HepG2 (cell line): ENCODE data around the gene P2RY8. TPM values are rescaled to one million over a fixed set of nuclear protein-coding genes. Genes with fewer than 3 reads are reported as not detected.

Source experiments
- ARHGAP35 ChIP-seq: sonication (generic); formaldehyde crosslinking; IDR thresholded peaks from 2 replicates; pipeline ENCODE4 v1.9.0; 2022; ENCODE audit warnings: mild to moderate bottlenecking, inconsistent platforms, moderate library complexity, missing genetic modification reagents, borderline replicate concordance
- HMGA1 ChIP-seq: sonication (generic); formaldehyde crosslinking; conservative IDR thresholded peaks from 2 replicates; pipeline ENCODE4 v1.4.0; 2020; ENCODE audit warnings: missing genetic modification reagents
- IKZF1 ChIP-seq: fragments of 450-650 bp; IDR thresholded peaks from 2 replicates; pipeline ENCODE4 v1.7.1; 2016
- KMT2A ChIP-seq: sonication (generic); formaldehyde crosslinking; IDR thresholded peaks from 2 replicates; pipeline ENCODE4 v1.4.0; 2020; ENCODE audit warnings: missing genetic modification reagents
- NFKBIZ ChIP-seq: IDR thresholded peaks from 2 replicates; pipeline ENCODE4 v1.6.1; 2018; ENCODE audit warnings: missing genetic modification reagents, missing compliant biosample characterization
- NFYB ChIP-seq: sonication (generic); formaldehyde crosslinking; IDR thresholded peaks from 2 replicates; pipeline ENCODE4 v1.4.0; 2020; ENCODE audit warnings: missing genetic modification reagents
- NR2F6 ChIP-seq, 2 experiments: IDR thresholded peaks; 2 replicates each; pipeline ENCODE4 v1.6.1; 2016; ENCODE audit warnings: antibody characterized with exemption in 1 of 2, mild to moderate bottlenecking in 1 of 2
- PHF21A ChIP-seq: sonication (generic); formaldehyde crosslinking; IDR thresholded peaks from 2 replicates; pipeline ENCODE4 v1.5.0; 2020; ENCODE audit warnings: mild to moderate bottlenecking, missing genetic modification reagents
- SALL2 ChIP-seq: sonication (generic); formaldehyde crosslinking; IDR thresholded peaks from 2 replicates; pipeline ENCODE4 v1.8.1; 2023; ENCODE audit warnings: mild to moderate bottlenecking, missing genetic modification reagents, inconsistent platforms
- ZBTB7A ChIP-seq: sonication (generic); formaldehyde crosslinking; IDR thresholded peaks from 2 replicates; pipeline ENCODE4 v1.8.0; 2022; ENCODE audit warnings: mild to moderate bottlenecking, missing genetic modification reagents
- ZKSCAN8 ChIP-seq: IDR thresholded peaks from 2 replicates; pipeline ENCODE4 v1.6.1; 2016; ENCODE audit warnings: borderline replicate concordance, missing genetic modification reagents, missing compliant biosample characterization
- ZNF350 ChIP-seq: sonication (generic); formaldehyde crosslinking; IDR thresholded peaks from 2 replicates; pipeline ENCODE4 v1.4.0; 2020; ENCODE audit warnings: mild to moderate bottlenecking, low read depth, missing genetic modification reagents, borderline replicate concordance
- ZNF644 ChIP-seq: IDR thresholded peaks from 2 replicates; pipeline ENCODE4 v1.6.1; 2016; ENCODE audit warnings: low read depth
- polyA plus RNA-seq, 8 experiments: library from polyadenylated mRNA; depleted of rRNA in 3 of 8; stranded (reverse) in 7 of 8; unstranded in 1 of 8; fragments of >200 nt; fragmentation: Illumina TruSeq in 4 of 8; extraction: Trizol in 4 of 8; gene quantifications; 2 replicates each; pipeline versions ENCODE4 v1.2.1 to v1.2.3, GENCODE V29; 2011 to 2016; ENCODE audit warnings: low read depth in 4 of 8, missing spikeins in 1 of 8, mixed read lengths in 1 of 8; ENCODE audit not compliant: insufficient read depth in 1 of 8
- total RNA-seq, 5 experiments: library from RNA; depleted of rRNA; stranded (reverse); fragments of >200 nt; fragmentation: Illumina TruSeq; extraction: Trizol; gene quantifications; 2 replicates each; pipeline ENCODE4 v1.2.3, GENCODE V29; 2016; ENCODE audit warnings: low read depth in 1 of 5
- TF ChIP-seq, protein P1 (sequence below), 2 experiments: sonication (generic) in 1 of 2; formaldehyde crosslinking in 1 of 2; IDR thresholded peaks; 2 replicates each; pipeline versions ENCODE4 v1.4.0 to v1.6.1; 2016 to 2020; ENCODE audit warnings: borderline replicate concordance in 1 of 2, low read depth in 1 of 2, mild to moderate bottlenecking in 1 of 2, missing genetic modification reagents in 1 of 2
- TF ChIP-seq, protein P2 (sequence below): sonication (generic); formaldehyde crosslinking; IDR thresholded peaks from 2 replicates; pipeline ENCODE4 v1.4.0; 2020; ENCODE audit warnings: missing genetic modification reagents
- TF ChIP-seq, protein P3 (sequence below): sonication (generic); formaldehyde crosslinking; IDR thresholded peaks from 2 replicates; pipeline ENCODE4 v1.4.0; 2020; ENCODE audit warnings: low read depth, mild to moderate bottlenecking, missing genetic modification reagents
- TF ChIP-seq, protein P4 (sequence below): sonication (generic); formaldehyde crosslinking; IDR thresholded peaks from 2 replicates; pipeline ENCODE4 v1.5.0; 2020; ENCODE audit warnings: mild to moderate bottlenecking, missing genetic modification reagents, borderline replicate concordance

P2RY8 gene
- total and polyA plus RNA-seq, 2 of the 13 experiments (the other 11 are each of a cell fraction or from before 2014, with no cell fraction given): 1.0 to 1.3 TPM

DNA sequence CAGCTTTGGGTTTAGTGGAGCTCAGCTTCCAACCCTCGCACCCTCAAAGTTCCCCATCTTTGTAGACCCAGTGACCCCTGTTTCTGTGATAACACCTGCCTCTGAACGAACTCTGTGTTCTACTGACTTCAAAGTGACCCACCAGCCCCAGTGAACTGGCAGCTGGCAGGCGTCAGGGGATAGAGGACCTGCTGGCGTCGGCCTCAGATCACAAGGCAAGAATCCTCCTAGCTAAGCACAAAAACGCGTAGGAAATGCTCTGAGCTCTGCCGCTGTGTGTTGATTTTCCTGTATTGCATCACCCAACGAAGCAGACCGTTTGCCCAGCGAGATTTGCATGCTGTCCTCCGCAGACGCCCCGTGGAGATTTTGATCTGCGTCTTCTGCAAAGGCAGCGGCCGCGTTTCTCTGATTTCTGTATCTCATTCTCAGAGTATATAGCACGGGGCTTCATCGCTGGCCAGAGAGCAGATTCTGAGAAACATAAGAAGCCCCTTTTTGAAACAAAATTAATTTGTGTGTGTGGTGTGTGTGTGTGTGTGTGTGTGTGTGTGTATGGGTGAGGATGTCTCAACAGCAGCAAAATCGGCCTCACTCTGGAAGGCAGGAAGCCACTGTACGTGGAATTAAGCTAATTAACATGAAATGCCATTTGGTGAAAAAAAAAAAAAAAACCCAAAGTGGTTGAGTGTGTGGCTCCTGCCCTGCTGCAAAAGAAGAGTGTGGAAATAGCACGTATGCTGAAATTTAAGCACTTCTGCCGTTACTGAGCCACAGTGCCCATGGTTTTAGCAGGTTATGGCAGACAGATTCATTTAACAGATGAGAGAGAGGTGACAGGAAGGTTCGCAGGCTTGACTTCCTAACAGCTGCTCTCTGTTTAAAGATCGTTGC is 55.1 kb downstream of the P2RY8 start (continued):
- peak; percentile 54 for TF ChIP-seq NR2F6 (IDR thresholded peaks at IDR 0.05)
- peak; percentile 63 for TF ChIP-seq NR2F6 (CRISPR knock-in tag; IDR thresholded peaks at IDR 0.05)
- TF ChIP-seq SALL2 (CRISPR knock-in tag): peak; percentile 24; the same call in 1 of the 2 replicates
- no peak for TF ChIP-seq HMGA1
- TF ChIP-seq NFKBIZ (CRISPR knock-in tag): peak; percentile 72
- TF ChIP-seq, protein P1, sequence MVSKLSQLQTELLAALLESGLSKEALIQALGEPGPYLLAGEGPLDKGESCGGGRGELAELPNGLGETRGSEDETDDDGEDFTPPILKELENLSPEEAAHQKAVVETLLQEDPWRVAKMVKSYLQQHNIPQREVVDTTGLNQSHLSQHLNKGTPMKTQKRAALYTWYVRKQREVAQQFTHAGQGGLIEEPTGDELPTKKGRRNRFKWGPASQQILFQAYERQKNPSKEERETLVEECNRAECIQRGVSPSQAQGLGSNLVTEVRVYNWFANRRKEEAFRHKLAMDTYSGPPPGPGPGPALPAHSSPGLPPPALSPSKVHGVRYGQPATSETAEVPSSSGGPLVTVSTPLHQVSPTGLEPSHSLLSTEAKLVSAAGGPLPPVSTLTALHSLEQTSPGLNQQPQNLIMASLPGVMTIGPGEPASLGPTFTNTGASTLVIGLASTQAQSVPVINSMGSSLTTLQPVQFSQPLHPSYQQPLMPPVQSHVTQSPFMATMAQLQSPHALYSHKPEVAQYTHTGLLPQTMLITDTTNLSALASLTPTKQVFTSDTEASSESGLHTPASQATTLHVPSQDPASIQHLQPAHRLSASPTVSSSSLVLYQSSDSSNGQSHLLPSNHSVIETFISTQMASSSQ (IDR thresholded peaks at IDR 0.05; ENCODE audit: low read depth): no peak
- TF ChIP-seq, protein P1 (CRISPR knock-in tag; IDR thresholded peaks at IDR 0.05; ENCODE audit: borderline replicate concordance): peak; percentile 46; the same call in 1 of the 2 replicates
- 0 out of 2 replicates have a peak, but pooled peaks have one; percentile 30 for TF ChIP-seq ZBTB7A (CRISPR knock-in tag)
- TF ChIP-seq KMT2A (CRISPR knock-in tag): peak; percentile 83
- TF ChIP-seq, protein P2, sequence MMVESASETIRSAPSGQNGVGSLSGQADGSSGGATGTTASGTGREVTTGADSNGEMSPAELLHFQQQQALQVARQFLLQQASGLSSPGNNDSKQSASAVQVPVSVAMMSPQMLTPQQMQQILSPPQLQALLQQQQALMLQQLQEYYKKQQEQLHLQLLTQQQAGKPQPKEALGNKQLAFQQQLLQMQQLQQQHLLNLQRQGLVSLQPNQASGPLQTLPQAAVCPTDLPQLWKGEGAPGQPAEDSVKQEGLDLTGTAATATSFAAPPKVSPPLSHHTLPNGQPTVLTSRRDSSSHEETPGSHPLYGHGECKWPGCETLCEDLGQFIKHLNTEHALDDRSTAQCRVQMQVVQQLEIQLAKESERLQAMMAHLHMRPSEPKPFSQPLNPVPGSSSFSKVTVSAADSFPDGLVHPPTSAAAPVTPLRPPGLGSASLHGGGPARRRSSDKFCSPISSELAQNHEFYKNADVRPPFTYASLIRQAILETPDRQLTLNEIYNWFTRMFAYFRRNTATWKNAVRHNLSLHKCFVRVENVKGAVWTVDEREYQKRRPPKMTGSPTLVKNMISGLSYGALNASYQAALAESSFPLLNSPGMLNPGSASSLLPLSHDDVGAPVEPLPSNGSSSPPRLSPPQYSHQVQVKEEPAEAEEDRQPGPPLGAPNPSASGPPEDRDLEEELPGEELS (CRISPR knock-in tag): peak; percentile 74
- TF ChIP-seq ZNF644 (CRISPR knock-in tag): peak; percentile 72; the same call in 1 of the 2 replicates
- no peak for TF ChIP-seq IKZF1
- TF ChIP-seq, protein P3, sequence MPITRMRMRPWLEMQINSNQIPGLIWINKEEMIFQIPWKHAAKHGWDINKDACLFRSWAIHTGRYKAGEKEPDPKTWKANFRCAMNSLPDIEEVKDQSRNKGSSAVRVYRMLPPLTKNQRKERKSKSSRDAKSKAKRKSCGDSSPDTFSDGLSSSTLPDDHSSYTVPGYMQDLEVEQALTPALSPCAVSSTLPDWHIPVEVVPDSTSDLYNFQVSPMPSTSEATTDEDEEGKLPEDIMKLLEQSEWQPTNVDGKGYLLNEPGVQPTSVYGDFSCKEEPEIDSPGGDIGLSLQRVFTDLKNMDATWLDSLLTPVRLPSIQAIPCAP: no peak
- TF ChIP-seq ARHGAP35: no peak
- TF ChIP-seq PHF21A: peak; percentile 90
- no peak for TF ChIP-seq NFYB (CRISPR knock-in tag)
- TF ChIP-seq ZNF350: peak; percentile 88; the same call in 1 of the 2 replicates
- TF ChIP-seq, protein P4, sequence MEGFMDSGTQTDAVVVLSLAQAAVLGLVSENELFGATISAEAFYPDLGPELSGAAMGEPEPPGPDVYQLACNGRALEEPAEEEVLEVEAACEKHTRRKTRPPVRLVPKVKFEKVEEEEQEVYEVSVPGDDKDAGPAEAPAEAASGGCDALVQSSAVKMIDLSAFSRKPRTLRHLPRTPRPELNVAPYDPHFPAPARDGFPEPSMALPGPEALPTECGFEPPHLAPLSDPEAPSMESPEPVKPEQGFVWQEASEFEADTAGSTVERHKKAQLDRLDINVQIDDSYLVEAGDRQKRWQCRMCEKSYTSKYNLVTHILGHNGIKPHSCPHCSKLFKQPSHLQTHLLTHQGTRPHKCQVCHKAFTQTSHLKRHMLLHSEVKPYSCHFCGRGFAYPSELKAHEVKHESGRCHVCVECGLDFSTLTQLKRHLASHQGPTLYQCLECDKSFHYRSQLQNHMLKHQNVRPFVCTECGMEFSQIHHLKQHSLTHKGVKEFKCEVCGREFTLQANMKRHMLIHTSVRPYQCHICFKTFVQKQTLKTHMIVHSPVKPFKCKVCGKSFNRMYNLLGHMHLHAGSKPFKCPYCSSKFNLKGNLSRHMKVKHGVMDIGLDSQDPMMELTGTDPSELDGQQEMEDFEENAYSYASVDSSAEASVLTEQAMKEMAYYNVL: peak; percentile 60; the same call in 1 of the 2 replicates
- peak; percentile 29; the same call in 1 of the 2 replicates for TF ChIP-seq ZKSCAN8
